Measurements from ENCODE around the gene GFPT2. TPM values are rescaled to one million over a fixed set of nuclear protein-coding genes. Genes with fewer than 3 reads are reported as not detected.

GFPT2 gene
- total and polyA plus RNA-seq, 2 experiments from 2014 or later, result 45.2 to 75.3 TPM

DNA sequence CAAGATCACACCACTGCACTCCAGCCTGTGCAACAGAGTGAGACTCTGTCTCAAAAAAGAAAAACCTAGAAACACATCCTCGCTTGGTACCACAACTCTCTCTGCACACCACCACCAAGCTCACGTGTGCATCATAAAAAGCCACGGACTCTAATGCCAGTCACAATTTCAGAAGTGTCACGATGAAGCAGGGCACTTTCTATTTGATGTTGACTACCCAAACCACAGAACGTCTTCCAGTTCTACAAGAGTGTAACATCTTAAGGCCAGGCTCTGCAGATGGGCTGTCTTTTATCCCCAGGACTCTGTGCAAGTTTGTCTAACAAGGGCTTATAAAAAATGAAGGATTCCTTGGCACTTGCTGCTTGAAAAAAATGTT, 22.9 kb downstream of the GFPT2 start:
- no peaks in the 10 kb centered on the region for H3K9me3 ChIP-seq (ENCODE audit: low read depth)
- H3K27me3 ChIP-seq (replicated peaks; ENCODE audit: insufficient read depth), result no peaks in the 10 kb centered on the region
- H4K20me1 ChIP-seq (ENCODE audit: insufficient read depth), result no peaks in the 10 kb centered on the region
- peaks cover 46% of the 10 kb centered on the region for H3K4me1 ChIP-seq (ENCODE audit: insufficient read depth)
- no peaks in the 10 kb centered on the region for H3K9me2 ChIP-seq (ENCODE audit: insufficient read depth)
- H3K4me3 ChIP-seq, result peak overlapping the region; percentile 27
- TF ChIP-seq EZH2 (IDR thresholded peaks at IDR 0.05; ENCODE audit: insufficient read depth, poor library complexity, severe bottlenecking), result no peak
- H3K79me2 ChIP-seq (ENCODE audit: insufficient read depth), result no peaks in the 10 kb centered on the region
- peaks cover 25% of the 10 kb centered on the region; the same call in 1 of the 2 replicates for H3K36me3 ChIP-seq (ENCODE audit: low read depth)
- peak overlapping the region; percentile 95 for H3K27ac ChIP-seq
- DNase-seq, result no peak
- H3K9ac ChIP-seq, result peak overlapping the region; percentile 79
- 17 to 19% methylated on average over 5 of the region's 5 CpGs for WGBS, 2 experiments (ENCODE audit: low coverage in 1 of 2, low lambda C conversion rate in 2 of 2, missing lambda C conversion rate in 2 of 2)
- peak overlapping the region; percentile 49 for H3K4me2 ChIP-seq (ENCODE audit: unreplicated experiment)
- peaks cover 56% of the 10 kb centered on the region for H3F3A ChIP-seq (ENCODE audit: insufficient read depth)
- in situ Hi-C loops (cut with MboI), result no loop called here
- H2AFZ ChIP-seq, result no peak overlapping the region

DNA sequence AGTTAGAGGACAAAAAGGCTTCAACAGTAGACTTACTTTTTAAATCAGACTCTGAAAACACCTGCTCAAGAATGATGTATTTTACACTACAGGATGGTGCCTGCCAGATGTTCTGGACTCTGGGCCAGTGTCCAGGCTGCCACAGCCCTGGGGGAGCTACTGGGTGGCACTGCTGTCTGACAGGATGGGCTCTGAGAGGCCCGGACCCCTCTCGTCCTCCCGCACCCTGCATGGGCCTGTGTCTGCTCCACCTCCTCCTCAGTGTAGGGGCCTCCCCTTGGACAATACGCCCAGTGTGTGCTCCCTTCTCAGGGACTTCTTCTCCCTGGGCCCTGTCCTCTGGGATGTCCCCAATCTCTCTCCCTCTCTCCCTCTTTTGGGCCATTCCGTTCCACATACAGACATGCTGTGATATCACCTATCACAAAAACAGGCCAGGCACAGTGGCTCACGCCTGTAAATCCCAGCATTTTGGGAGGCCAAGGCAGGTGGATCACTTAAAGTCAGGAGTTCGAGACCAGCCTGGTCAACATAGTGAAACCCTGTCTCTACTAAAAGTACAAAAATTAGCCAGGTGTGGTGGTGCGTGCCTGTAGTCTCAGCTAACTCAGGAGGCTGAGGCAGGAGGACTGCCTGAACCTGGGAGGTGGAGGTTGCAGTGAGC, 23.4 kb downstream of the GFPT2 start:
- Histone ChIP-seq H3K36me3 (ENCODE audit: low read depth) (peaks cover 20% of the 10 kb centered on the region; the same call in 1 of the 2 replicates), H3K27ac (peak overlapping the region; percentile 95), H3K4me1 (ENCODE audit: insufficient read depth) (peaks cover 46% of the 10 kb centered on the region), H3F3A (ENCODE audit: insufficient read depth) (peaks cover 52% of the 10 kb centered on the region), H2AFZ (no peak overlapping the region), H3K9me2 (ENCODE audit: insufficient read depth) (no peaks in the 10 kb centered on the region), H4K20me1 (ENCODE audit: insufficient read depth) (no peaks in the 10 kb centered on the region), H3K9ac (peak overlapping the region; percentile 79), H3K4me2 (ENCODE audit: unreplicated experiment) (peak overlapping the region; percentile 49), H3K9me3 (ENCODE audit: low read depth) (no peaks in the 10 kb centered on the region), H3K4me3 (no peak overlapping the region), H3K27me3 (replicated peaks; ENCODE audit: insufficient read depth) (no peaks in the 10 kb centered on the region), H3K79me2 (ENCODE audit: insufficient read depth) (no peaks in the 10 kb centered on the region)
- TF ChIP-seq EZH2phosphoT487 (IDR thresholded peaks at IDR 0.05; ENCODE audit: insufficient read depth, low read depth), result no peak
- no peak for TF ChIP-seq EZH2 (IDR thresholded peaks at IDR 0.05; ENCODE audit: insufficient read depth, poor library complexity, severe bottlenecking)
- in situ Hi-C loops (cut with MboI), result no loop called here
- DNase-seq, result no peak
- 93 to 96% methylated on average over 8 of the region's 8 CpGs for WGBS, 2 experiments (ENCODE audit: low coverage in 1 of 2, low lambda C conversion rate in 2 of 2, missing lambda C conversion rate in 2 of 2)

DNA sequence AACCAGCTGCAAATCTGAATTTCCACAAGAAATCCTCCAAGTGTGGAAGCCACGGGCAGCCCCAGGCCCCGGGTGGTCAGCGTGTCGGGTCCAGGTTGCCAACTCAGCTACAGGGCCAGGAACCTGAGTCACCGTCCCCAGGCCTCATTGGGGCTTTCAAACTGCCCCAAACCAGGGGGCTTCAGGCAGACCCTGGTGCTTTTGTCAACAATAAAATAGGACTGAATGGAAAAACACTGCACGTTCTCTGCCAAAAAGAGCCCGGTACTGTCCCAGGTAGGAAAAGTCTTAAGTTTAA, 24.0 kb downstream of the GFPT2 start:
- H2AFZ ChIP-seq, result no peak overlapping the region
- no peak overlapping the region for H3K27ac ChIP-seq
- H3K9ac ChIP-seq, result no peak overlapping the region
- no peaks in the 10 kb centered on the region for H3K79me2 ChIP-seq (ENCODE audit: insufficient read depth)
- no peaks in the 10 kb centered on the region for H3K9me2 ChIP-seq (ENCODE audit: insufficient read depth)
- H3K4me1 ChIP-seq (ENCODE audit: insufficient read depth), result peaks cover 41% of the 10 kb centered on the region
- DNase-seq, result no peak
- in situ Hi-C loops (cut with MboI), result no loop called here
- no peaks in the 10 kb centered on the region for H3K27me3 ChIP-seq (replicated peaks; ENCODE audit: insufficient read depth)
- H4K20me1 ChIP-seq (ENCODE audit: insufficient read depth), result no peaks in the 10 kb centered on the region
- H3K36me3 ChIP-seq (ENCODE audit: low read depth), result peaks cover 22% of the 10 kb centered on the region; the same call in 1 of the 2 replicates
- no peak overlapping the region for H3K4me2 ChIP-seq (ENCODE audit: unreplicated experiment)
- H3K4me3 ChIP-seq, result no peak overlapping the region
- 96% methylated on average over 7 of the region's 7 CpGs for WGBS, 2 experiments (ENCODE audit: low coverage in 1 of 2, low lambda C conversion rate in 2 of 2, missing lambda C conversion rate in 2 of 2)
- peaks cover 45% of the 10 kb centered on the region for H3F3A ChIP-seq (ENCODE audit: insufficient read depth)
- H3K9me3 ChIP-seq (ENCODE audit: low read depth), result no peaks in the 10 kb centered on the region
- TF ChIP-seq EZH2phosphoT487 (IDR thresholded peaks at IDR 0.05; ENCODE audit: insufficient read depth, low read depth) (no peak), EZH2 (IDR thresholded peaks at IDR 0.05; ENCODE audit: insufficient read depth, poor library complexity, severe bottlenecking) (no peak)

DNA sequence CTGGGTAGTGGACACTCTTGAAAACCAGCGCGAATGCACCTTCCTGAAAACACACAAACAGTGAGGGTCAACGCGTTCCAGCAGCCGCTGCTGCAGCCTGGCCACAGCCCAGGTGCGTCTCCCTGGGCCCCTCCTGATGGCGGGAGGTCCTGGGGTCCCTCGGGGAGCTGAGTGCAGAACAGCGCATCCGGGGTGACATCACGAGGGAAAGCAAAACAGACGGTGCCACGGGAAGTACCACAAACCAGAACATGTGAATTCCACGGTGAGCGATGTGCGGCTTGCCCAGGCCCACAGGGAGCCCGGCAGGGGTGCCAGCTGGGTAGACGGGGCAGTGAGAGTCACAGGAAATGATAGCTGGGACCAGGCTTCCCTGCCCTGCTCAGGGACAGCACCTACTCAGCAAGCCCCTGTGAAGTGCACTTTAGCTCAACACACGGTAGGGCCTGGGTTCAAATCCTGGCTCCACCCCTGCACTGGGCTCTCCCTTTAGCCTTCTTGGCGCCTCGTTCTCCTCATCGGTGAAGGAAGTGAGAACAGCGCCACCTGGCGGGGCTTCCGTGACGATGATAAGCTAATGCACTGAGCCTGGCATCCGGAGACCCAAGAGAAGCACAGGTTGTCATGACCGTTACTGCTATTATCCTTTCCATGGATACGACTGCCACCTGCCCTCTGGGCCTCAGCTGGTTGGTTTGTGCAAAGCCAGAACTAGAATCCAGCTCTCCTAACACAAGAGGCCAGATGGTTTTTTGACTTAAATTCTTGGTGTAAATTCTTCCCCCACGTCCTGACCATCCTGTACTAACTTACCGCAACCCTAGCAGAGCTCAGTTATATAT, 24.6 kb downstream of the GFPT2 start:
- H3K4me2 ChIP-seq (ENCODE audit: unreplicated experiment), result no peak overlapping the region
- in situ Hi-C loops (cut with MboI), result no loop called here
- TF ChIP-seq EZH2phosphoT487 (IDR thresholded peaks at IDR 0.05; ENCODE audit: insufficient read depth, low read depth), result no peak
- no peak for TF ChIP-seq EZH2 (IDR thresholded peaks at IDR 0.05; ENCODE audit: insufficient read depth, poor library complexity, severe bottlenecking)
- DNase-seq, result peak; percentile 76
- H4K20me1 ChIP-seq (ENCODE audit: insufficient read depth), result no peaks in the 10 kb centered on the region
- no peak overlapping the region for H2AFZ ChIP-seq
- peaks cover 39% of the 10 kb centered on the region for H3F3A ChIP-seq (ENCODE audit: insufficient read depth)
- H3K27me3 ChIP-seq (replicated peaks; ENCODE audit: insufficient read depth), result no peaks in the 10 kb centered on the region
- no peak overlapping the region for H3K9ac ChIP-seq
- no peak overlapping the region for H3K27ac ChIP-seq
- H3K79me2 ChIP-seq (ENCODE audit: insufficient read depth), result no peaks in the 10 kb centered on the region
- H3K4me1 ChIP-seq (ENCODE audit: insufficient read depth), result peaks cover 35% of the 10 kb centered on the region
- no peak overlapping the region for H3K4me3 ChIP-seq
- no peaks in the 10 kb centered on the region for H3K9me2 ChIP-seq (ENCODE audit: insufficient read depth)
- peaks cover 26% of the 10 kb centered on the region; the same call in 1 of the 2 replicates for H3K36me3 ChIP-seq (ENCODE audit: low read depth)
- WGBS, 2 experiments (ENCODE audit: low coverage in 1 of 2, low lambda C conversion rate in 2 of 2, missing lambda C conversion rate in 2 of 2), result 80% methylated on average over 30 to 31 of the region's 31 CpGs
- no peaks in the 10 kb centered on the region for H3K9me3 ChIP-seq (ENCODE audit: low read depth)
